IPS-11a (cell line): ENCODE measurements around the gene THOC6.

Experiments used
- H3K4me3 ChIP-seq: one replicate; pipeline ENCODE4 v1.5.1; 2013; ENCODE audit warnings: low read depth, low read length, control low read depth

The THOC6 gene

GRCh38 chr16:2991566-2992261, 32.1 kb upstream of the THOC6 start:
- no peak overlapping the region for H3K4me3 ChIP-seq

- no peak overlapping the region for H3K4me3 ChIP-seq
These were observed 31.3 kb upstream of the THOC6 start for GRCh38 chr16:2992383-2993081.

GRCh38 chr16:2996298-2996697, 27.5 kb upstream of the THOC6 start:
- no peak overlapping the region for H3K4me3 ChIP-seq

- no peak overlapping the region for H3K4me3 ChIP-seq
These were observed 23.9 kb upstream of the THOC6 start for GRCh38 chr16:2999929-3000328.

GRCh38 chr16:3000540-3000939, 23.3 kb upstream of the THOC6 start:
- H3K4me3 ChIP-seq: no peak overlapping the region

GRCh38 chr16:3001316-3001715, 22.5 kb upstream of the THOC6 start:
- no peak overlapping the region for H3K4me3 ChIP-seq

GRCh38 chr16:3003582-3004270, 20.1 kb upstream of the THOC6 start:
- H3K4me3 ChIP-seq: no peak overlapping the region

- peak overlapping the region; percentile 8 for H3K4me3 ChIP-seq
These were observed 19.5 kb upstream of the THOC6 start for GRCh38 chr16:3004319-3004718.

- peak overlapping the region; percentile 35 for H3K4me3 ChIP-seq
These were observed 19.0 kb upstream of the THOC6 start for GRCh38 chr16:3004781-3005284.

GRCh38 chr16:3007059-3007956, 16.5 kb upstream of the THOC6 start:
- H3K4me3 ChIP-seq: no peak overlapping the region

- peak overlapping the region; percentile 18 for H3K4me3 ChIP-seq
These were observed 15.7 kb upstream of the THOC6 start for GRCh38 chr16:3007957-3008689.

GRCh38 chr16:3008690-3009037, 15.2 kb upstream of the THOC6 start:
- no peak overlapping the region for H3K4me3 ChIP-seq

GRCh38 chr16:3009568-3010390, 14.1 kb upstream of the THOC6 start:
- no peak overlapping the region for H3K4me3 ChIP-seq

GRCh38 chr16:3010510-3010909, 13.3 kb upstream of the THOC6 start:
- H3K4me3 ChIP-seq: no peak overlapping the region

GRCh38 chr16:3012246-3012645, 11.6 kb upstream of the THOC6 start:
- no peak overlapping the region for H3K4me3 ChIP-seq

- no peak within 1 kb of the TSS for H3K4me3 ChIP-seq
These were observed 10.9 kb upstream of the THOC6 start, which contains the start of gene CLDN9 for GRCh38 chr16:3012828-3013420. CLDN9 (plus strand) TSS chr16:3012923; CDS start chr16:3013363, 440 bp downstream.

- no peak overlapping the region for H3K4me3 ChIP-seq
These were observed 10.3 kb upstream of the THOC6 start for GRCh38 chr16:3013491-3013951.

GRCh38 chr16:3013998-3014690, 9.7 kb upstream of the THOC6 start:
- no peak overlapping the region for H3K4me3 ChIP-seq
